K562 (cell line): ENCODE results near the gene TCIRG1. TPM values are rescaled to one million over a fixed set of nuclear protein-coding genes. Genes with fewer than 3 reads are reported as not detected.

Experiments
- ATAC-seq: fragments of 200-7000 bp; cut with Tn5 transposase; 3 replicates; pipeline ENCODE4 v1.9.1; 2020; ENCODE audit warnings: moderate library complexity
- BruUV-seq: library from RNA; stranded (reverse); fragments of 400-500 nt; replicated peaks from 2 replicates; lab custom pipeline; 2021; lab: Mats Ljungman, UMichigan
- CTCF ChIA-PET: fragments of 300-600 bp; formaldehyde crosslinking; extraction: SDS; loops from one replicate; lab custom pipeline; 2021; ENCODE audit warnings: low intra/inter-chr PET ratio; lab: Yijun Ruan, JAX
- POLR2A ChIA-PET: fragments of 300-600, 350-650 bp; sonication (Branson Sonifier 250); formaldehyde crosslinking; extraction: SDS; loops from one replicate; lab custom pipeline; 2021; ENCODE audit warnings: antibody characterized with exemption, inconsistent platforms; lab: Yijun Ruan, JAX
- DNase-seq, 4 experiments: peaks; one replicate each; pipeline versions ENCODE4 v3.0.0 to v3.0.0-alpha.2; 2011 to 2018; ENCODE audit warnings: low spot score in 3 of 4, mixed read lengths in 3 of 4; ENCODE audit errors: extremely low read depth in 1 of 4
- FAIRE-seq: peaks from 2 replicates; lab custom pipeline; 2011; peaks lifted over from hg19 to GRCh38; lab: Jason Lieb, UNC
- H2AFZ ChIP-seq: 2 replicates; pipeline ENCODE4 v1.6.0; 2011; ENCODE audit warnings: low read depth, low read length, control low read depth, inconsistent platforms
- H3K27ac ChIP-seq: fragments of 200-600 bp; 3 replicates; pipeline ENCODE4 v1.8.0; 2011; ENCODE audit warnings: low read depth, mild to moderate bottlenecking, control low read depth, inconsistent platforms, low read length, moderate library complexity, mixed read lengths; ENCODE audit errors: extremely low read depth
- H3K27me3 ChIP-seq, 2 experiments: fragments of 300-600 bp in 1 of 2; 2 replicates in 1 of 2; 3 replicates in 1 of 2; pipeline versions ENCODE4 v1.6.0 to v1.8.0; 2011; ENCODE audit warnings: inconsistent platforms in 2 of 2, low read length in 2 of 2, mild to moderate bottlenecking in 1 of 2, mixed read lengths in 1 of 2, moderate library complexity in 1 of 2; ENCODE audit not compliant: control insufficient read depth in 2 of 2, insufficient read depth in 2 of 2
- H3K36me3 ChIP-seq: fragments of 300-600 bp; 3 replicates; pipeline ENCODE4 v1.8.0; 2011; ENCODE audit warnings: mild to moderate bottlenecking, low read length, inconsistent platforms; ENCODE audit not compliant: control insufficient read depth, insufficient read depth
- H3K4me1 ChIP-seq, 2 experiments: fragments of 200-600 bp in 1 of 2; replicated peaks in 1 of 2; 2 replicates in 1 of 2; 3 replicates in 1 of 2; pipeline versions ENCODE4 v1.5.1 to v1.8.0; 2011; ENCODE audit warnings: inconsistent platforms in 2 of 2, low read length in 2 of 2, mild to moderate bottlenecking in 1 of 2, mixed read lengths in 1 of 2, moderate library complexity in 1 of 2; ENCODE audit not compliant: control insufficient read depth in 2 of 2, insufficient read depth in 2 of 2
- H3K4me2 ChIP-seq: 2 replicates; pipeline ENCODE4 v1.6.1; 2011; ENCODE audit warnings: low read length, control low read depth, inconsistent platforms, mixed read lengths; ENCODE audit not compliant: insufficient read depth
- H3K4me3 ChIP-seq: fragments of 200-600 bp; sonication (generic), shearing (Covaris generic); 2 replicates; pipeline ENCODE4 v1.5.1; 2016; ENCODE audit warnings: control low read depth, inconsistent platforms
- H3K79me2 ChIP-seq: fragments of 200-600 bp; 3 replicates; pipeline ENCODE4 v1.8.0; 2011; ENCODE audit warnings: low read length, inconsistent platforms; ENCODE audit not compliant: control insufficient read depth, insufficient read depth
- H3K9ac ChIP-seq, 2 experiments: 2 replicates each; pipeline versions ENCODE4 v1.6.0 to v1.6.1; 2011; ENCODE audit warnings: low read depth in 2 of 2, low read length in 2 of 2, control low read depth in 1 of 2, inconsistent platforms in 1 of 2, mild to moderate bottlenecking in 1 of 2, mixed read lengths in 1 of 2; ENCODE audit not compliant: insufficient read depth in 1 of 2
- H3K9me1 ChIP-seq: one replicate; pipeline ENCODE4 v1.6.0; 2011; ENCODE audit warnings: inconsistent platforms, mild to moderate bottlenecking, low read length, moderate library complexity; ENCODE audit not compliant: control insufficient read depth, insufficient read depth
- H3K9me3 ChIP-seq: replicated peaks from 2 replicates; pipeline ENCODE4 v1.5.1; 2011; ENCODE audit warnings: low read depth, low read length, inconsistent platforms; ENCODE audit not compliant: control insufficient read depth, insufficient read depth
- H4K20me1 ChIP-seq: replicated peaks from 2 replicates; pipeline ENCODE4 v1.6.1; 2011; ENCODE audit warnings: low read length, inconsistent platforms, mixed read lengths; ENCODE audit not compliant: control insufficient read depth, insufficient read depth
- BMI1 ChIP-seq: fragments of 150-350 bp; IDR thresholded peaks from 2 replicates; pipeline ENCODE4 v1.6.1; 2014; ENCODE audit warnings: low read length
- CHD4 ChIP-seq: fragments of 200-600 bp; sonication (generic); IDR thresholded peaks from 3 replicates; pipeline ENCODE4 v1.6.1; 2012; ENCODE audit warnings: low read depth, mild to moderate bottlenecking, mixed read lengths, low read length, inconsistent platforms; ENCODE audit not compliant: insufficient read depth, insufficient replicate concordance, poor library complexity, severe bottlenecking
- CREB1 ChIP-seq, 2 experiments: sonication (generic) in 1 of 2; formaldehyde crosslinking in 1 of 2; IDR thresholded peaks; 2 replicates each; pipeline versions ENCODE4 v1.6.1 to v1.8.0; 2012 to 2022; ENCODE audit warnings: inconsistent platforms in 1 of 2, mild to moderate bottlenecking in 1 of 2, missing genetic modification reagents in 1 of 2, moderate library complexity in 1 of 2
- ELF2 ChIP-seq: fragments of 250-450 bp; sonication (Bioruptor Pico); IDR thresholded peaks from 2 replicates; pipeline ENCODE4 v1.5.0; 2021; ENCODE audit warnings: mild to moderate bottlenecking
- ETV1 ChIP-seq: fragments of 450-650 bp; conservative IDR thresholded peaks from 2 replicates; pipeline ENCODE4 v1.6.1; 2016; ENCODE audit warnings: missing genetic modification characterization, control low read depth, low read depth, missing compliant biosample characterization
- HDAC3 ChIP-seq: fragments of 450-650 bp; IDR thresholded peaks from 2 replicates; pipeline ENCODE4 v1.6.1; 2018; ENCODE audit warnings: borderline replicate concordance, mild to moderate bottlenecking, moderate library complexity; ENCODE audit not compliant: partially characterized antibody
- HDGF ChIP-seq: fragments of 450-650 bp; IDR thresholded peaks from 2 replicates; pipeline ENCODE4 v1.6.1; 2016
- JUND ChIP-seq, 2 experiments: IDR thresholded peaks; 2 replicates in 1 of 2; 3 replicates in 1 of 2; pipeline ENCODE4 v1.6.1; 2011; ENCODE audit warnings: borderline replicate concordance in 2 of 2, low read depth in 2 of 2, low read length in 2 of 2, improper control_type of control experiment in 1 of 2, missing biosample characterization in 1 of 2, missing genetic modification characterization in 1 of 2, missing genetic modification reagents in 1 of 2
- MEIS2 ChIP-seq: fragments of 450-650 bp; IDR thresholded peaks from 2 replicates; pipeline ENCODE4 v1.6.1; 2014; ENCODE audit warnings: mild to moderate bottlenecking; ENCODE audit not compliant: partially characterized antibody
- NR2C2 ChIP-seq, 2 experiments: fragments of 200-800 bp in 1 of 2; sonication (Bioruptor generic) in 1 of 2; sonication (generic) in 1 of 2; formaldehyde crosslinking in 1 of 2; IDR thresholded peaks; 2 replicates each; pipeline versions ENCODE4 v1.6.1 to v1.8.0; 2016 to 2022; ENCODE audit warnings: mild to moderate bottlenecking in 1 of 2, missing compliant biosample characterization in 1 of 2, missing genetic modification characterization in 1 of 2, missing genetic modification reagents in 1 of 2
- TGIF2 ChIP-seq: sonication (generic); formaldehyde crosslinking; IDR thresholded peaks from 2 replicates; pipeline ENCODE4 v1.8.1; 2022; ENCODE audit warnings: mild to moderate bottlenecking, missing genetic modification reagents, moderate library complexity
- TRIM28 ChIP-seq: fragments of 450-650 bp; IDR thresholded peaks from 2 replicates; pipeline ENCODE4 v1.6.1; 2017
- ZFPM2 ChIP-seq: fragments of 250-450 bp; sonication (Bioruptor Pico); IDR thresholded peaks from 2 replicates; pipeline ENCODE4 v1.5.1; 2022; ENCODE audit warnings: mild to moderate bottlenecking
- ZKSCAN8 ChIP-seq: fragments of 200-800 bp; sonication (Bioruptor generic); IDR thresholded peaks from 2 replicates; pipeline ENCODE4 v1.6.1; 2016; ENCODE audit warnings: missing genetic modification characterization, missing compliant biosample characterization
- ZNF12 ChIP-seq: sonication (generic); formaldehyde crosslinking; IDR thresholded peaks from 2 replicates; pipeline ENCODE4 v1.4.0; 2020; ENCODE audit warnings: mild to moderate bottlenecking, missing genetic modification reagents
- WGBS: fragments of 100-300 bp; shearing (Covaris generic); methylation state at CpG from one replicate; pipeline ENCODE4 v1.1.6; 2016; ENCODE audit warnings: low coverage, mixed read lengths; ENCODE audit not compliant: insufficient coverage; ENCODE audit errors: missing lambda C conversion rate; 5-methylcytosine and 5-hydroxymethylcytosine counted together
- in situ Hi-C: fragments of 300-500 bp; cut with MboI; formaldehyde crosslinking; loops from 4 replicates; pipeline ENCODE4 v1.15.0; 2018; ENCODE audit warnings: inconsistent platforms, mixed read lengths
- intact Hi-C: fragments of 100-400 bp; cut with micrococcal nuclease; formaldehyde crosslinking; loops from 2 replicates; pipeline ENCODE4 v1.14.2; 2022
- polyA plus RNA-seq, 8 experiments: library from polyadenylated mRNA; depleted of rRNA in 4 of 8; stranded (reverse) in 5 of 8; unstranded in 3 of 8; fragments of >200 nt; fragmentation: Nextera tagmentation in 2 of 8; fragmentation: Illumina TruSeq in 1 of 8; extraction: Ambion mirVana in 2 of 8; extraction: Trizol in 1 of 8; gene quantifications; 2 replicates each; pipeline versions ENCODE4 v1.2.1 to v1.2.3, GENCODE V29; 2011 to 2014; ENCODE audit warnings: inconsistent platforms in 1 of 8, missing spikeins in 1 of 8
- total RNA-seq, 7 experiments: library from RNA; depleted of rRNA in 6 of 7; stranded (reverse); fragments of >200 nt in 6 of 7; fragmentation: Illumina TruSeq in 2 of 7; extraction: Trizol in 2 of 7; gene quantifications; 2 replicates each; pipeline versions ENCODE4 v1.2.1 to v1.2.3, GENCODE V29; 2011 to 2021; ENCODE audit warnings: low replicate concordance in 1 of 7
- TF ChIP-seq, protein P1 (sequence below): fragments of 450-650 bp; formaldehyde crosslinking; IDR thresholded peaks from 2 replicates; pipeline ENCODE4 v1.4.0; 2020; ENCODE audit warnings: mild to moderate bottlenecking, moderate library complexity
- TF ChIP-seq, protein P2 (sequence below): fragments of 450-650 bp; IDR thresholded peaks from 2 replicates; pipeline ENCODE4 v1.6.1; 2016

TCIRG1 gene
- total and polyA plus RNA-seq, 9 of the 15 experiments (the other 6 are each of a cell fraction or from before 2014, with no cell fraction given): 0.49 to 143 (median 24.4) TPM

DNA sequence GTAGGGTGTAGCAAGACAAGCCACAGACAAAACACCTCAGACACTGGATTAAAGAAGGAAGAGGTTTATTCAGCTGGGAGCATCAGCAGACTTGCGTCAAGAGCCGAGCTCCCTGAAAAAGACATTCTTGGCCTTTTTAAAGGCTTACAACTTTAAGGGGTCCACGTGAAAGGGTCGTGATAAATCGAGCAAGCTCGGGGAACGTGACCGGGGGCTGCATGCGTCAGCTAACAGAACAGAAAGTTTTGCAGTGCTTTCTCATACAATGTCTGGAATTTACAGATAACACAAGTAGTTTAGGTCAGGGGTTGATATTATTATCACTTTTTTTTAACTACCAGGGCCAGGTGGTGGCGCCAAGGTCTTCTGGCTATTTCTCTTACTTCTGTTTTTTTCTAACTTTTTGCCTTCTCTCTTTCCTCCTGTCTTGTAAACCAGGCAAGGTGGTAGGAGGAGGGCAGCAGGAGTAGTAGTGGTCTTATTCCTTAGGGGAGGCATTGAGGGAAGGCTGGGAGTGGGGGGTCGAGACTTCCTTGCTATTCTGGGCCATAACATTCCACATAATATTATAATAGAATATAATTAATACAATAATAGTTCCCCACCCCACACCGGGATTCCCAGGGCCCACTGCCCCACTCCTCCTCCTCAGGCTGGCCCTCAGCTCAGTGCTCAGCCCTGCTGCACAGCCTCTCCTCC lies 29.3 kb upstream of the TCIRG1 start:
- FAIRE-seq: peak; percentile 80
- peaks cover 26 to 60% of the 10 kb centered on the region in 2 experiments for H3K4me1 ChIP-seq
- H4K20me1 ChIP-seq: peaks cover 3% of the 10 kb centered on the region; the same call in 1 of the 2 replicates
- TF ChIP-seq CHD4 (no peak), TGIF2 (CRISPR knock-in tag) (no peak), BMI1 (no peak), TRIM28 (peak; percentile 85), ZKSCAN8 (CRISPR knock-in tag) (peak; percentile 62; the same call in 1 of the 2 replicates), HDAC3 (peak; percentile 73), ELF2 (CRISPR knock-in tag) (no peak), ZFPM2 (CRISPR knock-in tag) (no peak), MEIS2 (no peak), JUND (IDR thresholded peaks at IDR 0.05; ENCODE audit: borderline replicate concordance, low read depth, low read length) (peak; percentile 67; the same call in 1 of the 2 replicates), JUND (tag; IDR thresholded peaks at IDR 0.05; ENCODE audit: borderline replicate concordance, low read depth, low read length) (peak; percentile 54; the same call in 1 of the 3 replicates), ZNF12 (CRISPR knock-in tag) (no peak), HDGF (no peak), ETV1 (peak; percentile 10; the same call in 1 of the 2 replicates), CREB1 (IDR thresholded peaks at IDR 0.05) (no peak), CREB1 (CRISPR knock-in tag; IDR thresholded peaks at IDR 0.05) (no peak), NR2C2 (CRISPR knock-in tag; IDR thresholded peaks at IDR 0.05) (no peak; the same call in 1 of the 2 replicates), NR2C2 (tag; IDR thresholded peaks at IDR 0.05) (peak; percentile 72)
- TF ChIP-seq, protein P1, sequence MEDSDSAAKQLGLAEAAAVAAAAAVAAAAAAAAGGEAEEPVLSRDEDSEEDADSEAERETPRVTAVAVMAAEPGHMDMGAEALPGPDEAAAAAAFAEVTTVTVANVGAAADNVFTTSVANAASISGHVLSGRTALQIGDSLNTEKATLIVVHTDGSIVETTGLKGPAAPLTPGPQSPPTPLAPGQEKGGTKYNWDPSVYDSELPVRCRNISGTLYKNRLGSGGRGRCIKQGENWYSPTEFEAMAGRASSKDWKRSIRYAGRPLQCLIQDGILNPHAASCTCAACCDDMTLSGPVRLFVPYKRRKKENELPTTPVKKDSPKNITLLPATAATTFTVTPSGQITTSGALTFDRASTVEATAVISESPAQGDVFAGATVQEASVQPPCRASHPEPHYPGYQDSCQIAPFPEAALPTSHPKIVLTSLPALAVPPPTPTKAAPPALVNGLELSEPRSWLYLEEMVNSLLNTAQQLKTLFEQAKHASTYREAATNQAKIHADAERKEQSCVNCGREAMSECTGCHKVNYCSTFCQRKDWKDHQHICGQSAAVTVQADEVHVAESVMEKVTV (CRISPR knock-in tag): peak; percentile 52; the same call in 1 of the 2 replicates
- TF ChIP-seq, protein P2, sequence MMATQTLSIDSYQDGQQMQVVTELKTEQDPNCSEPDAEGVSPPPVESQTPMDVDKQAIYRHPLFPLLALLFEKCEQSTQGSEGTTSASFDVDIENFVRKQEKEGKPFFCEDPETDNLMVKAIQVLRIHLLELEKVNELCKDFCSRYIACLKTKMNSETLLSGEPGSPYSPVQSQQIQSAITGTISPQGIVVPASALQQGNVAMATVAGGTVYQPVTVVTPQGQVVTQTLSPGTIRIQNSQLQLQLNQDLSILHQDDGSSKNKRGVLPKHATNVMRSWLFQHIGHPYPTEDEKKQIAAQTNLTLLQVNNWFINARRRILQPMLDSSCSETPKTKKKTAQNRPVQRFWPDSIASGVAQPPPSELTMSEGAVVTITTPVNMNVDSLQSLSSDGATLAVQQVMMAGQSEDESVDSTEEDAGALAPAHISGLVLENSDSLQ: no peak

More for the DNA sequence above, 29.3 kb upstream of the TCIRG1 start:
- ChIA-PET CTCF (interaction anchor here (1.5 to 1.6 kb wide), 2 partner anchors 11 to 288 kb away, joined by 3 to 5 read pairs; no protein-coding TSS in a partner anchor), POLR2A (interaction anchor here (0.6 to 1.3 kb wide), 9 partner anchors 11 to 877 kb away, joined by 3 to 6 read pairs (median 3); no protein-coding TSS in a partner anchor)
- peak in 2 of 4 experiments; percentile 37 to 72 for DNase-seq
- no peak overlapping the region; the same call in 1 of the 2 replicates for H3K4me3 ChIP-seq
- in situ Hi-C loops: no loop called here
- H3K9me1 ChIP-seq: no peaks in the 10 kb centered on the region
- no TSS peak for BruUV-seq
- H3K36me3 ChIP-seq: no peaks in the 10 kb centered on the region
- H2AFZ ChIP-seq: peak overlapping the region; percentile 96
- peak overlapping the region; percentile 41 to 87 for H3K9ac ChIP-seq
- H3K27ac ChIP-seq: peak overlapping the region; percentile 64; the same call in 2 of the 3 replicates
- peak; percentile 52 for ATAC-seq
- no peaks in the 10 kb centered on the region for H3K27me3 ChIP-seq
- intact Hi-C loops: loop anchor here (1.0 to 5.0 kb wide), 2 partner anchors 197 to 288 kb away; no protein-coding TSS in a partner anchor
- no peaks in the 10 kb centered on the region for H3K9me3 ChIP-seq
- no peaks in the 10 kb centered on the region for H3K79me2 ChIP-seq
- 3% methylated on average over 12 of the region's 12 CpGs for WGBS
- peak overlapping the region; percentile 71 for H3K4me2 ChIP-seq
